HFF-Myc (cell line): ENCODE measurements around the gene SLC16A5.
"Not testable (repeated sequence)": the region's sequence is repeated elsewhere in the genome, so short reads cannot be mapped to it uniquely, and the experiment has no call there.

ENCODE experiments used
- DNase-seq: peaks from one replicate; pipeline ENCODE4 v3.0.0-alpha.2; 2011; ENCODE audit warnings: low read depth; ENCODE audit errors: extremely low read depth
- H3K4me3 ChIP-seq: replicated peaks from 2 replicates; pipeline ENCODE4 v1.5.1; 2011; ENCODE audit warnings: low read depth, mild to moderate bottlenecking, control low read depth, low read length
- TF ChIP-seq, protein P1 (sequence below): IDR thresholded peaks from 2 replicates; pipeline ENCODE4 v1.5.1; 2012; ENCODE audit warnings: mild to moderate bottlenecking, low read depth, low read length, control low read depth; ENCODE audit errors: missing control alignments

SLC16A5 gene

DNA sequence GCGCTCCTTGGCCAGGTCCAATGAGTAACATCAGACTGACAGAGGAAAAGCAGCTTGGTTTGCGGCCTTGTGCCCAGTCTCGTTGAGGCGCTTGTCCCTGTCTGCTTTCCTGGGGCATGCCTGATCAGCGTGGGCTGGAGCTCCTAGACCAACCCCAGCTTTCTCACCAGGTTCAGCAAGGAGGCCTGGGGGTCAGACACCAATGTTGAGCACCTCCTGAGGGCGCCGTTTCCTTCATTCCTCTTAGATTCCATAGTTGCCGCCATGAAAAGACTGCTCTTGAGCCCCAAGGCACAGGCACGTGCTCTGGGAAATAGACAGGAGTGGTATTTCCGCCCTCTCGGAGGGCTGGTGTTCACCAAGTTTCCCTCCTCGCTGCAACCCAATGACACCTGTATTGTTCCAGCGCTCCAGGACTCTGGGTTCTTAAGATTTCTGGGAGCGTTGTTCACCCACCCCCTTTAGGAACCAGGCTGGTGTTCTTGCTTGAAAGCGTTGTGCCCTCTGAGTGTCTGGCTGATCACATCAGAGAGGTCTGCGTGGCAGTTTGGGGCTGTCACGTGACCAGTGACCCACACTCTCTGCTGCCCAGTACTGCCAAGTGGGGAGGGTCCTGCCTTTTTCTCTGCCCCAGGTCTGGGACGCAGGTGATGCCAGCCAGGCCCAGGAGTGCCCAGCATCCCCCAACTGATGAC is 22.7 kb upstream of the SLC16A5 start:
- no peak overlapping the region for H3K4me3 ChIP-seq
- TF ChIP-seq, protein P1, sequence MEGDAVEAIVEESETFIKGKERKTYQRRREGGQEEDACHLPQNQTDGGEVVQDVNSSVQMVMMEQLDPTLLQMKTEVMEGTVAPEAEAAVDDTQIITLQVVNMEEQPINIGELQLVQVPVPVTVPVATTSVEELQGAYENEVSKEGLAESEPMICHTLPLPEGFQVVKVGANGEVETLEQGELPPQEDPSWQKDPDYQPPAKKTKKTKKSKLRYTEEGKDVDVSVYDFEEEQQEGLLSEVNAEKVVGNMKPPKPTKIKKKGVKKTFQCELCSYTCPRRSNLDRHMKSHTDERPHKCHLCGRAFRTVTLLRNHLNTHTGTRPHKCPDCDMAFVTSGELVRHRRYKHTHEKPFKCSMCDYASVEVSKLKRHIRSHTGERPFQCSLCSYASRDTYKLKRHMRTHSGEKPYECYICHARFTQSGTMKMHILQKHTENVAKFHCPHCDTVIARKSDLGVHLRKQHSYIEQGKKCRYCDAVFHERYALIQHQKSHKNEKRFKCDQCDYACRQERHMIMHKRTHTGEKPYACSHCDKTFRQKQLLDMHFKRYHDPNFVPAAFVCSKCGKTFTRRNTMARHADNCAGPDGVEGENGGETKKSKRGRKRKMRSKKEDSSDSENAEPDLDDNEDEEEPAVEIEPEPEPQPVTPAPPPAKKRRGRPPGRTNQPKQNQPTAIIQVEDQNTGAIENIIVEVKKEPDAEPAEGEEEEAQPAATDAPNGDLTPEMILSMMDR = no peak
- DNase-seq = no peak

DNA sequence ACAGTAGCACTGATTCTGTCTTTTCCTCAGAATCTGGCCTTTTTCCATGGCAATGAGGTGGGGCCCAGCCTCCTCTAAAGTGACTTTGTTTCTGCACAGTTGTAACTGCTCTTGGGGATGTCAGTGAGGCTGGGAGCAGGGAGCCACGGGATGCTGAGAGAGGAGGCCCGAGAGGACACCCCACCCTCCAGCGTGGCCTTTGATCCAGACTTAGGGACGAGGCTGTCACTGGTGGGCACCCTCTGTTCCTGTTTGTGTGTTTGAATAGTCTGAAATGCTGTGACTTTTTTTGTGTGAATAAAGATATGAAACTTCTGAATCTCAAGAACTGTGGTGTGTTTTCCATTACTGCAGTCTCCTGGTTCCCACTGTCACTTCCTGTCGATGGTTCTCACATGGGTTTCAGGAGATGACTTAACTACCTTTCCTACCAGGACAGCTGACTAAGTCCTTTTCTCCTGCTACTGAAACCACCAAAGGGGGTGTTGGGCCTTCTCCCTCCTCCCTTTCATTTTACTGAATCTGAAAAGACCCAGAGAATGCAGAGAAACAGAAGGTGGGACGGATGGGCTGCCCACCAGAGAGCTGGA is 22.1 kb upstream of the SLC16A5 start:
- no peak for DNase-seq
- TF ChIP-seq, protein P1 = no peak

DNA sequence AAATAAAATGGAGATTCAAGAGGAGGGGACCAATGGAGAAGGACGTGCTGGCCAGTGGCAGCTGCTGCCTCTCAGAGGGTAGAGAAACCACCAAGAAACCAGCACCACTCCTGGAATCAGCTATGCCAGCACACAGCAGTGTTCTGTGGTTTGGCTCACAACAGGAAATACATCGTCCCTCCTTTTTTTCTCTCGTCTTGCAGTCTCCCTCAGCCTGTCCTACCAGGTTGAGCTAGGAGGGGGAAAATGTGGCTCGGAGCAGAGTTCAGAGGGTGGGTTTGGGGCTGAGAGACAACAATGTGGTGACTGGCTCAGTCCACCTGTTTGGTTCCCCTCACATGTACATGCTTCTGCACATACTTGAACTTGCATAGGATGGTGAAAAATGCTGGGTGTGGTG is 19.9 kb upstream of the SLC16A5 start:
- TF ChIP-seq, protein P1 = no peak
- H3K4me3 ChIP-seq = no peak overlapping the region
- DNase-seq = no peak

More for the DNA sequence above, 22.1 kb upstream of the SLC16A5 start:
- no peak overlapping the region for H3K4me3 ChIP-seq

DNA sequence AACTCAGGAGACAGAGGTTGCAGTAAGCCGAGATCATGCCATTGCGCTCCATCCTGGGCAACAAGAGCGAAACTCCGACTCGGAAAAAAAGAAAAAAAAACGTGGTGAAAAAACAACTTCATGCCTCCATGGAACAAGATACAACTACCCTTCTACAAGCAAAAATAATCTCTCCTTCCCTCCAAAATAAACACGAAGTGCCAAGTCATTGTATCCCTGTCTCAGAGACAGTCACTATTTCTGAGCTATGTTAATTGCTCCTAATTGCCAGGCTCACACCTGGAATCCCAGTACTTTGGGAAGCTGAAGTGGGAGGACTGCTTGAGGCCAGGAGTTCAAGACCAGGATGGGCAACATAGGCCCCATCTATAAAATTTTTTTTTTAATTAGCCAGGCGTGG is 19.0 kb upstream of the SLC16A5 start:
- no peak for DNase-seq
- TF ChIP-seq, protein P1 = no peak
- H3K4me3 ChIP-seq = no peak overlapping the region

DNA sequence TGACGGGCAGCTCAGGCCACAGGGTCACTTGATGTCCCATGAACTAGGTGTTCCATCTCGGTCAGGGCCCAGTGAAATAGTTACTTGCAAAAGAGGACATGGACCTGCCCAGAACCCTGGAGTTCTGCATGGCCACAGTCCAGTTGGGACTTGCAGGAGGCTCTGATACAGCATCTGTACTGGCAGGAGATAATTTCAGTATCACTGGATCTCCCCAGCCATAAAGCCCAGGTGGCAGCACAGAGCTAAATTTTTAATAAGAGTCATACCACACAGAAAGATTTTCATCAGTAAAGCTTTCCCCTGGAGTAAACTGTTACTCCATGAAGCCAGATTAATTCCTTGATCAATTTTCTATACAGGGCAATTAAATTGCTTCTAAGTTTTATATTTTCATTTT is 18.0 kb upstream of the SLC16A5 start:
- TF ChIP-seq, protein P1 = peak; percentile 40
- no peak overlapping the region for H3K4me3 ChIP-seq
- DNase-seq = no peak

DNA sequence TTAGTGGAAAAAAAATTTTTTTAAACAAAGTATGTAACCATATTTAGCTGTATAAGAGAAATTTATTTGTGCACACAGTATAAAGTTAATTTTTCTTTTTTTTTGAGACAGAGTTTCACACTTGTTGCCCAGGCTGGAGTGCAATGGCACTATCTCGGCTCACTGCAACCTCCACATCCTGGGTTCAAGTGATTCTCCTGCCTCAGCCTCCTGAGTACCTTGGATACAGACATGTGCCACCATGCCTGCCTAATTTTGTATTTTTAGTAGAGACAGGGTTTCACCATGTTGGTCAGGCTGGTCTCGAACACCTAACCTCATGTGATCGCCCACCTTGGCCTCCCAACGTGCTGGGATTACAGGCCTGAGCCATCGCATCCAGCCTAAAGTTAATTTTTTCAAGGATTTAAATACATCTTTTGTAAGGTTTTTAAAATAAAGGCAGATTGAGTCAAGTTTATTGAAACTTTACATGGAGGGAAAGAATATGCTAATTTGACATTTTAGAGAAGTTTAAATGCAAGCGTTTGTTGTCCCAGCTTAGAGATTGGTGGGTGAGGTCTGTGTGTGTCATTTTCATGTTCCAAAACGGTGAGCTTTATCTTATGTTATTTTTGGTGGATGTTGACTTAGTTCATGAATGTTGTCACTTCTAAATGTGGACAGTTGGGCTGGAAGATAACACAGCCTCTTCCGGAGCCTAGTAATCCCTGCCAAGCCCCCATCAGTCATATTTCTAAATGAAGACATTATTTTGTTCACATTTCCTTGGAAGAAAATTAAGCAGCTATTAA is 16.1 kb upstream of the SLC16A5 start:
- not testable (repeated sequence) for DNase-seq, H3K4me3 ChIP-seq

DNA sequence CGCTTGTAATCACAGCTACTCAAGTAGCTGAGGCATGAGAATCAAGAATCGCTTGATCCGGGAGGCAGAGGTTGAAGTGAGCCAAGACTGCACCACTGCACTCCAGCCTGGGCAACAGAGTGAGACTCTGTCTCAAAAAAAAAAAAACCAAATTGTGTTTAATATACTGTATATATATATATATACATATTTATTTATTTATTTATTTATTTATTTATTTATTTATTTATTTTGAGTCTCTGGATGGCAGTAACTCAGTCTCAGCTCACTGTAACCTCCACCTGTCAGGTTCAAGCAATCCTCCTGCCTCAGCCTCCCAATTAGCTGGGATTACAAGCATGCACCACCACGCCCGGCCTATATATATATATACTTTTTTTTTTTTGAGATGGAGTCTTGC is 14.8 kb upstream of the SLC16A5 start:
- not testable (repeated sequence) for DNase-seq, H3K4me3 ChIP-seq
